ENCODE data around the gene CTRL.
A peak's percentile ranks its signal among the peaks of the same experiment; 100 is the strongest.

CTRL gene

DNA sequence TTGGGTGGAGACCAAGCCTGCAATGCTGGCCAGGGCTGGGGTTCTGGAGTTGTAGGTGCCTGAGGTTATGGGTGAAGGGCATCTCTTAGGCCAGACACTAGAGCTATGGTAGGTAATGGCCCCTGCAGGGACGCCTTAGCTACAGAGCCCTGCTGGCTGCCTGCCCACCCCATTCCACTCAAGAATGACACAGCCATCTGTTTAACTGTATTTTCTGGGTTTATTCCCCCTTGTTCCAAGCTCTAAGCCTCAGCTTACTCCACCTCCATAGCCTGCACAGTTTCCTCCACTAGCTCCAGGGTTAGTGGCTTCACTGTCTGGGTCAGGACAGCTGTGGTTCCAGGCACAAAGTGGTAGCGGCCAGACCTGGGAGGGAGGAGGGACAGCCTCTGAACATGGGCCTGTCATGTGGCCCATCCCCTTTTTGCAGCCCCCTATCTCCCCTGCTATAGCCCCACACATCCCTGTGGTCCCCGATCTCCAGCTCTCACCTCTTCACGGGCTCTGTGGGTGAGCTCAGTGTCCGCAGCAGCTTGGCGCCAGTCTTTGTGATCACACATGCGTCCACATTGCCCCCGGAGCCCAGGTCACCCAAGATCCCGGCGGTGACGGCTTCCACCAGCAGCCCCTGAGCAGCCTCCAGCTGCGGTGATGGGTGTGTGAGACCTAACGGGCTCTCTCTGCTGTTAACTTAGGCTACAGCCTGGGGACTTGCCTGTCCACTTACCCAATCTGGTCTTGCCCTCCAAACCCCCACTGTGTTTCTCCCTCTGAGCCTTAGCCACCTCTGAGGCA is 2.8 kb upstream of the CTRL start:
- DNase-seq (ENCODE audit: low spot score in 2 of 2) (no peak), ATAC-seq (replicated peaks; ENCODE audit: extremely low read depth, poor library complexity, severe bottlenecking) (no peak)
- peaks cover 43% of the 10 kb centered on the region for H3K36me3 Mint-ChIP-seq (ENCODE audit: insufficient read depth)
- peak overlapping the region; percentile 100 for H3K4me3 Mint-ChIP-seq
- peak overlapping the region; percentile 93 for H3K27ac Mint-ChIP-seq (ENCODE audit: low read depth)
- peaks cover 30% of the 10 kb centered on the region for H3K4me1 Mint-ChIP-seq
- H3K9me3 Mint-ChIP-seq: no peaks in the 10 kb centered on the region
- no peaks in the 10 kb centered on the region for H3K27me3 Mint-ChIP-seq

DNA sequence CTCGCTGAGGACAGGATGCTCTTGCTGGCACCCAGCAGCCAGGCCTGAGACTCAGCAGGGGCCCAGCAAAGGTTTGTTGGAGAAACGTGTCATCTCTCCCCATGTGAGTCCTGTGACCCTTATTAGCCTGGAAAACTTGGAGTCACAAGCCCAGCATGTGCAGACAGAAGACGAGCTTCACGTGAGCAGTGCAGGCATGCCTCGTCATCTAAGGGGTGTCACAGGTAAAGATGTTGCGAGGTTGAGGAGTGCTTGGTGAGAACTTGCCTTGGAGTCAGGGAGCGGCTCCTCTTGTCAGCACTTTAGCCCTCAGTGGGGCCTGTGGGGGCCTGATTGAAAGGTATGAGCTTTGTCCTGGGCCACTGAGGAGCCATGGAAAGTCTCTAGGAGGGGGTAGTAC is 2.1 kb upstream of the CTRL start:
- ATAC-seq (replicated peaks; ENCODE audit: extremely low read depth, poor library complexity, severe bottlenecking): no peak
- peaks cover 30% of the 10 kb centered on the region for H3K4me1 Mint-ChIP-seq
- peak overlapping the region; percentile 37 for H3K4me3 Mint-ChIP-seq
- H3K9me3 Mint-ChIP-seq: no peaks in the 10 kb centered on the region
- H3K27me3 Mint-ChIP-seq: no peaks in the 10 kb centered on the region
- peak overlapping the region; percentile 14 for H3K27ac Mint-ChIP-seq (ENCODE audit: low read depth)
- DNase-seq (ENCODE audit: low spot score in 2 of 2): no peak
- peaks cover 42% of the 10 kb centered on the region for H3K36me3 Mint-ChIP-seq (ENCODE audit: insufficient read depth)

DNA sequence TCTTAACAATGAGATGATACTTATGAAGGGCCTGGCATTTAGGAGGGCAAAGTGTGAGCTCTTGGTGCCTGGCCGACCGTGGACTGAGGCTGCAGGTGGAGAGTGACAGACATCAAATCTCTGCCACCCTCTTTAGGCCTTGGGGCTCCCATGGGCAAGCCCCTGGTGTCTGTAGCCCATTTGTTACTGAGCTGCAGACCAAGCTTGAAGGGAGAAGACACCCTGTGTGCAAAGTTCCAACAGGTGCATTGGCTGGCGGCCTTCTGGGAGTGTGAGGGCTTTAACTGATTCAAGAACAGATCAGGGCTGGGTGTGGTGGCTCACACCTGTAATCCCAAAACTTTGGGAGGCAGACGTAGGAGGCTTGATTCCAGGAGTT is 789 bp upstream of the CTRL start:
- H3K36me3 Mint-ChIP-seq (ENCODE audit: insufficient read depth): peaks cover 46% of the 10 kb centered on the region
- no peaks in the 10 kb centered on the region for H3K9me3 Mint-ChIP-seq
- H3K4me3 Mint-ChIP-seq: no peak overlapping the region
- ATAC-seq (replicated peaks; ENCODE audit: extremely low read depth, poor library complexity, severe bottlenecking) (no peak), DNase-seq (ENCODE audit: low spot score in 2 of 2) (no peak)
- H3K4me1 Mint-ChIP-seq: peaks cover 29% of the 10 kb centered on the region
- no peaks in the 10 kb centered on the region for H3K27me3 Mint-ChIP-seq
- no peak overlapping the region for H3K27ac Mint-ChIP-seq (ENCODE audit: low read depth)

DNA sequence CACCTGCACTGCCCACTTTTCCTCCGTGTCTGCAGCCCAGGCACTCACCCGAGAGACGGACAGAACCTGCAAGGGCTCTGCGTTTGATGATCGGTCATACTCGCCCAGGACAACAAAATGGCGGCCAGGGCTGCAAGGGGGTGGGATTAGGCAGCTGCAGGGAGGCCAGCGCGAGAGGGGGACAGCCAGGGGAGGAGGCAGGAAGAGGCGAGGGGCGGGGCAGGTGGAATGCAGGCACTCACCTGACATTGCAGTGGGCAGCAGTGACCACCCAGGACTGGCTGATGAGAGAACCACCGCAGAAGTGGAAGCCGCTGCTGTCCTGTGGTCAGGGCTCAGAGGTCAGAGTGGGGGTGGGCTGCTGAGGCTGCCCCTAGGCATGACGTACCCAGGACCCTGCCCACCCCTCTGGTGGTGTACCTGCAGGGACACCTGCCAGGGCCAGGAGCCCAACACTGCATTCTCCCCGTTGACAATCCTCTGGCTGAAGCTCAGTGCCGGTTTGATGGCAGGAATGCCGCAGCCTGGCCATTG is 917 bp downstream of the CTRL start:
- ATAC-seq (replicated peaks; ENCODE audit: extremely low read depth, poor library complexity, severe bottlenecking) (no peak), DNase-seq (ENCODE audit: low spot score in 2 of 2) (no peak)
- no peak overlapping the region for H3K27ac Mint-ChIP-seq (ENCODE audit: low read depth)
- H3K4me3 Mint-ChIP-seq: no peak overlapping the region
- peaks cover 18% of the 10 kb centered on the region for H3K4me1 Mint-ChIP-seq
- peaks cover 40% of the 10 kb centered on the region for H3K36me3 Mint-ChIP-seq (ENCODE audit: insufficient read depth)
- no peaks in the 10 kb centered on the region for H3K27me3 Mint-ChIP-seq
- H3K9me3 Mint-ChIP-seq: no peaks in the 10 kb centered on the region

DNA sequence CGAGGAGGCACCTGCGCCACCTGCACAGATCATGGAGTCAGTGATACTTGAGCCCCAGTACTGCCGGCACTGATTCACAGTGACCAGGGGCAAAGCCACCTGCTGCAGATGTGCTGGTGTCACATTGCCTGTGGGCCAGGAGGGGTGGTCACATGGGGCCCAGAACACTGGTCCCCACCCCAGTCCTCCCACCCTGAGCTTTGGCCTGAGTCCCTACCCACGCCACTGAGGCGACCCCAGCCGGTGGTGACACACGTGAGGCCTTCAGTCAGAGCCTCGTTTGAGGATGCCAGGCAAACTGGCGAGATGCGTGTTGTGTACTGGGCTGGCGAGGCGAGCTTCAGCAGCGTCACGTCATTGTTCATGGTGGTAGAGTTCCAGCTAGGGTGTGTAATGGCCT is 1.5 kb downstream of the CTRL start:
- peaks cover 35% of the 10 kb centered on the region for H3K36me3 Mint-ChIP-seq (ENCODE audit: insufficient read depth)
- no peak overlapping the region for H3K27ac Mint-ChIP-seq (ENCODE audit: low read depth)
- no peak for ATAC-seq (replicated peaks; ENCODE audit: extremely low read depth, poor library complexity, severe bottlenecking)
- DNase-seq (ENCODE audit: low spot score in 2 of 2): no peak
- peaks cover 13% of the 10 kb centered on the region for H3K4me1 Mint-ChIP-seq
- no peaks in the 10 kb centered on the region for H3K27me3 Mint-ChIP-seq
- no peaks in the 10 kb centered on the region for H3K9me3 Mint-ChIP-seq
- H3K4me3 Mint-ChIP-seq: no peak overlapping the region

DNA sequence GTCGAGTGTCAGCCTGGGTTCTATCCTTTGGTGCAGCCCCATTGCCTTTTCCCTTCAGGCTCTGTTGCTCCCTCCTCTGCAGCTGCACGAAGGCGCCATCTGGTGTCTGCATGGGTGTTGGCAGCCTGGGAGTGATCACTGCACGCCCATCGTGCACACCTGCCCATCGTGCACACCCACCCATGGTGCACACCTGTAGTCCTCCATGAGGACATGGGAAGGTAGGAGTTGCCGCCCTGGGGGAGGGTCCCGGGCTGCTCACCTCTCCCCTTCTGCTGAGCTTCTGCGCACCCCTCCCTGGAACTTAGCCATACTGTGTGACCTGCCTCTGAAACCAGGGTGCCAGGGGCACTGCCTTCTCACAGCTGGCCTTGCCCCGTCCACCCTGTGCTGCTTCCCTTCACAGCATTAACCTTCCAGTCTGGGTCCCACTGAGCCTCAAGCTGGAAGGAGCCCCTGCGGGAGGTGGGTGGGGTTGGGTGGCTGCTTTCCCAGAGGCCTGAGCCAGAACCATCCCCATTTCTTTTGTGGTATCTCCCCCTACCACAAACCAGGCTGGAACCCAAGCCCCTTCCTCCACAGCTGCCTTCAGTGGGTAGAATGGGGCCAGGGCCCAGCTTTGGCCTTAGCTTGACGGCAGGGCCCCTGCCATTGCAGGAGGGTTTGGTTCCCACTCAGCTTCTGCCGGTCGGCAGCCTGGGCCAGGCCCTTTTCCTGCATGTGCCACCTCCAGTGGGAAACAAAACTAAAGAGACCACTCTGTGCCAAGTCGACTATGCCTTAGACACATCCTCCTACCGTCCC is 2.9 kb downstream of the CTRL start:
- ATAC-seq (replicated peaks; ENCODE audit: extremely low read depth, poor library complexity, severe bottlenecking) (peak; percentile 86), DNase-seq (ENCODE audit: low spot score in 2 of 2) (peak; percentile 53 to 55)
- H3K4me1 Mint-ChIP-seq: peaks cover 2% of the 10 kb centered on the region
- H3K9me3 Mint-ChIP-seq: no peaks in the 10 kb centered on the region
- H3K27ac Mint-ChIP-seq (ENCODE audit: low read depth): no peak overlapping the region
- no peaks in the 10 kb centered on the region for H3K27me3 Mint-ChIP-seq
- no peak overlapping the region for H3K4me3 Mint-ChIP-seq
- H3K36me3 Mint-ChIP-seq (ENCODE audit: insufficient read depth): peaks cover 28% of the 10 kb centered on the region

DNA sequence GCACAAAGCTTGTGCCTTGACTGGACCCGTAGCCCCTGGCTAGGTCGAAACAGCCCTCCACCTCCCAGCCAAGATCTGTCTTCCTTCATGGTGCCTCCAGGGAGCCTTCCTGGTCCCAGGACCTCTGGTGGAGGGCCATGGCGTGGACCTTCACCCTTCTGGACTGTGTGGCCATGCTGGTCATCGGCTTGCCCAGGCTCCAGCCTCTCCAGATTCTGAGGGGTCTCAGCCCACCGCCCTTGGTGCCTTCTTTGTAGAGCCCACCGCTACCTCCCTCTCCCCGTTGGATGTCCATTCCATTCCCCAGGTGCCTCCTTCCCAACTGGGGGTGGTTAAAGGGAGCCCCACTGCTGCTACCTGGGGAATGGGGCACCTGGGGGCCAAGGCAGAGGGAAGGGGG is 3.5 kb downstream of the CTRL start:
- Mint-ChIP-seq H3K36me3 (ENCODE audit: insufficient read depth) (peaks cover 23% of the 10 kb centered on the region), H3K9me3 (no peaks in the 10 kb centered on the region), H3K4me3 (no peak overlapping the region), H3K27me3 (no peaks in the 10 kb centered on the region), H3K4me1 (no peaks in the 10 kb centered on the region), H3K27ac (ENCODE audit: low read depth) (no peak overlapping the region)
- ATAC-seq (replicated peaks; ENCODE audit: extremely low read depth, poor library complexity, severe bottlenecking) (no peak), DNase-seq (ENCODE audit: low spot score in 2 of 2) (no peak)

DNA sequence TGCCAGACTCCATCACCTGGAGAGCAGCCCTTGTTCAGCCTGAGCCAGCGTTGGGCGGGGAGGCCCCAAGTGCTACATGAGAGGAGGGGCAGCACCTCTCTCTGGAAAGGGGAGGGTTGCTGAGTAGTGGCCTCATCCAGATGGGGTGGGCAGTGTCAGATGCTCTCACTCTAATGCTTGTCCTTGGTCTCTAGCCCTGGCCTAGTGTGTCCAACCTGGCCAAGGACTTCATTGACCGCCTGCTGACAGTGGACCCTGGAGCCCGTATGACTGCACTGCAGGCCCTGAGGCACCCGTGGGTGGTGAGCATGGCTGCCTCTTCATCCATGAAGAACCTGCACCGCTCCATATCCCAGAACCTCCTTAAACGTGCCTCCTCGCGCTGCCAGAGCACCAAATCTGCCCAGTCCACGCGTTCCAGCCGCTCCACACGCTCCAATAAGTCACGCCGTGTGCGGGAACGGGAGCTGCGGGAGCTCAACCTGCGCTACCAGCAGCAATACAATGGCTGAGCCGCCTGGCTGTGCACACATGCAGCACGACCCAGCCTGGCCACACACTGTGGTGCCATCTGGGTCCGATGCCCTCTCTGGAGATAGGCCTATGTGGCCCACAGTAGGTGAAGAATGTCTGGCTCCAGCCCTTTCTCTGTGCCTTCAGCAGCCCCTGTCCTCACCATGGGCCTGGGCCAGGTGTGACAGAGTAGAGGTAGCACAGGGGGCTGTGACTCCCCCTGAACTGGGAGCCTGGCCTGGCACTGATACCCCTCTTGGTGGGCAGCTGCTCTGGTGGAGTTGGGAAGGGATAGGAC is 4.3 kb downstream of the CTRL start:
- peaks cover 16% of the 10 kb centered on the region for H3K36me3 Mint-ChIP-seq (ENCODE audit: insufficient read depth)
- DNase-seq (ENCODE audit: low spot score in 2 of 2): no peak
- no peak overlapping the region for H3K27ac Mint-ChIP-seq (ENCODE audit: low read depth)
- H3K4me1 Mint-ChIP-seq: no peaks in the 10 kb centered on the region
- ATAC-seq (replicated peaks; ENCODE audit: extremely low read depth, poor library complexity, severe bottlenecking): no peak
- H3K9me3 Mint-ChIP-seq: no peaks in the 10 kb centered on the region
- H3K27me3 Mint-ChIP-seq: no peaks in the 10 kb centered on the region
- H3K4me3 Mint-ChIP-seq: no peak overlapping the region

DNA sequence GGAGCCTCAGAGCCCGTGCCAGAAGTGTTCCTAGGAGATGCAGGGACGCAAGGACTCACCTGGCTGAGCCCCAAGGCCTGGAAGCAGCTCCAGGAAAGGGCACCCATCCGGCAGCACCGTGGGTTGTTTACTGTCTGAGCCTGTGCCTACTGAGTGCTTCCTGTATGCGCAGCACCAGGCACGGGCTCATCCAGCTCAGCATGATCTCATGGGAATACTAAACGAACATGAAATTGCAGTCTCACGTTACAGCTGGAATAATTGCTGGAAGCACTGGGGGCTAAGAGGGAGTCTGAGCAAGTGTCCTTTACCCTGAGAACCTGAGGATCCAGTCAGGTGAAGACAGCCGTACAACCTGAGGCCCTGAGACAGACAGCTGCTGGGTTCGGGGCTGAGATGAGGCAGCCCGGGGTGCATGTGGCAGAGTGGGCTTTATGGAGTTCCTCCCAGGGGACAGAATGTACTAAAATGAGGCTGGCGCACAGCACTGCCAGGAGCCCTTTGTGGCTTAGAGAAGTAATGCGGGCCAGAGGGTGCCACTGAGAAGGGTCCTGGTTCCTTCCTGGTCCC is 5.4 kb downstream of the CTRL start:
- H3K9me3 Mint-ChIP-seq: no peaks in the 10 kb centered on the region
- no peak overlapping the region for H3K4me3 Mint-ChIP-seq
- no peak for ATAC-seq (replicated peaks; ENCODE audit: extremely low read depth, poor library complexity, severe bottlenecking)
- no peaks in the 10 kb centered on the region for H3K4me1 Mint-ChIP-seq
- no peaks in the 10 kb centered on the region for H3K27me3 Mint-ChIP-seq
- no peak for DNase-seq (ENCODE audit: low spot score in 2 of 2)
- peak overlapping the region; percentile 67 for H3K27ac Mint-ChIP-seq (ENCODE audit: low read depth)
- peaks cover 13% of the 10 kb centered on the region for H3K36me3 Mint-ChIP-seq (ENCODE audit: insufficient read depth)

DNA sequence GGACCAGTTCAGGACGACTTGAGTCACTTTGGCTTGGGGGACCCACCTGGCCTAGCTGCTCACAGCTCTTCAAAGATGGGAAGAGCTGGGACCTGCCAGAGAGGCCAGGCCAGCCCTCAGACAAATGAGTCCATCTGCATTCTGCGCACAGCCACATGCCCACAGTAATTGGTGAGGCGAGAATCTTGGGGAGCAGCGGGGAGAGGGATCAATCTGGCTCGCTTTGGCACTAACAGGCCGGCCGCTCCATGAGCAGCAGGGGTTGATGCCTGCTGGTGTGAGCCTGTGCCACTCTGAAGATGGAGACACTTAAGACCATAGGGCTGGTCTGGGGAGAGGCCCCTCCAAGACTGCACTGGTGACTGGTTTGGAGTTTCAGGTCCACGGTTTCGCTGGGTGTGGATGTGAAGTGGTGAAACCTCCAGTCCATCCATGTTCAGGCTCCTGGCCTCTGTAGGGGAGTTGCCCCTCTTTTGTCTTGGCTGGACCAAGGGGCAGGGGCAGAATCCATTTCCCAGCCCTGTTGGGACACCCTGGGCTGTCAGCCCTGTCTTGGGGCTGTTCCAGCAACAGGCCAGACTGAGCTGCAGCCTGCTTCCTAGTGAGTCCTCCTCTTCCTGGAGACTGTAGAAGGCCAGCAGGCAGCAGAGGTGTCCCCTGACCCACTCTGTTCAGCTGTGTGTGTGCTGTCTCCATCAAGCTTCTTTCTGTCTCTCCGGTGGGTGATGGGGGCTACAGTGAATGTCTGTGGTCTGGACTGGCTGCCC is 7.3 kb downstream of the CTRL start:
- peaks cover 8% of the 10 kb centered on the region for H3K36me3 Mint-ChIP-seq (ENCODE audit: insufficient read depth)
- DNase-seq (ENCODE audit: low spot score in 2 of 2): no peak
- no peak for ATAC-seq (replicated peaks; ENCODE audit: extremely low read depth, poor library complexity, severe bottlenecking)
- H3K27ac Mint-ChIP-seq (ENCODE audit: low read depth): no peak overlapping the region
- no peak overlapping the region for H3K4me3 Mint-ChIP-seq
- no peaks in the 10 kb centered on the region for H3K4me1 Mint-ChIP-seq
- no peaks in the 10 kb centered on the region for H3K9me3 Mint-ChIP-seq
- no peaks in the 10 kb centered on the region for H3K27me3 Mint-ChIP-seq

DNA sequence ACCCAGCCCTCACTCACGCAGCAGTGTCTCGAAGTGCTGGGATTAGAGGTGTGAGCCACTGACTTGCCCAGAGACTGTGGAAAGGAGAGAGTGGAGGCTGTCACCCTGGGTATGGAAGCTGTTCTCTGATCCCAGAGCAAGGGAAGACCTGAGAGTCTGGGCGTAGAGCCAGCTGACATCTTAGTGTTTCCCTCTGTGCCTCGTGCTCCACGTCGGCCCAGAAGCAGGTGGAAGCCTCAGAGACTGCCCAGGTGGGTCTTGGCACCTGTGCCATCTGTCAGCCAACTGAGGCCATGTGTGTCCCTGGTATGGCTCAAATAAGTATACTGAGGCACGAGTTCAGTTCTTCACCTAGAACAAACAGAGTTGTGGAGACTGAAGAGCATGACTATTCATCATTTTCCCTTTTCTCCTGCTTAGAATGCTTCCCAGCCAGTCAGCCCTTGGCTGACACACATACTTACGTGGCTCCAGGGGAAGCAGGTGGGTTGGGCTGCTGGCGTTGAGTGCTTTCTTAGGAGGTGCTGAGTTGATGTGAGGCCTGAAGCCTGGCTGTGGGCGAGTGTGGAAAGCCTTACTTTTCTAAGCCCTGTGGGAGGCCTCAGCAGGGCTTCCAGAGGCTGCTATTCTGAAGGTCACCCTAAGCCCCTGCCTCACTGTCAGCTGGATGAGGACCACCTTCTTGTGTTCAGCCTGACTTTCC is 8.1 kb downstream of the CTRL start:
- Mint-ChIP-seq H3K36me3 (ENCODE audit: insufficient read depth) (peaks cover 8% of the 10 kb centered on the region), H3K27ac (ENCODE audit: low read depth) (no peak overlapping the region), H3K9me3 (no peaks in the 10 kb centered on the region), H3K27me3 (no peaks in the 10 kb centered on the region), H3K4me3 (no peak overlapping the region), H3K4me1 (no peaks in the 10 kb centered on the region)
- DNase-seq (ENCODE audit: low spot score in 2 of 2) (no peak), ATAC-seq (replicated peaks; ENCODE audit: extremely low read depth, poor library complexity, severe bottlenecking) (no peak)

Data from central memory CD8-positive, alpha-beta T cell (primary cell).